GM21526 (cell line): Measurements from ENCODE around the gene TMEM87A.
"Not testable (repeated sequence)": the region's sequence is repeated elsewhere in the genome, so short reads cannot be mapped to it uniquely, and the experiment has no call there.

Experiments used
- ATAC-seq: cut with Tn5 transposase; IDR thresholded peaks from one replicate; pipeline ENCODE4 v1.9.1; 2021; ENCODE audit warnings: moderate library complexity; ENCODE audit not compliant: unreplicated experiment, low FRiP score

Gene TMEM87A

GRCh38 chr15:42273900-42274701 lies 868 bp upstream of the TMEM87A start:
- ATAC-seq: peak; percentile 29

- ATAC-seq: no peak
Observed at GRCh38 chr15:42270996-42271395, 2.2 kb downstream of the TMEM87A start.

- no peak for ATAC-seq
Observed at GRCh38 chr15:42270551-42270950, 2.7 kb downstream of the TMEM87A start.

GRCh38 chr15:42267286-42267685 lies 5.9 kb downstream of the TMEM87A start:
- no peak for ATAC-seq

- no peak for ATAC-seq
Observed at GRCh38 chr15:42264795-42265194, 8.4 kb downstream of the TMEM87A start.

GRCh38 chr15:42253300-42253699 lies 19.9 kb downstream of the TMEM87A start:
- ATAC-seq: no peak

- no peak for ATAC-seq
Observed at GRCh38 chr15:42240823-42241222, 32.4 kb downstream of the TMEM87A start.

GRCh38 chr15:42239528-42240182 lies 33.6 kb downstream of the TMEM87A start:
- ATAC-seq: no peak

GRCh38 chr15:42233107-42233506 lies 40.1 kb downstream of the TMEM87A start:
- no peak for ATAC-seq

- ATAC-seq: no peak
Observed at GRCh38 chr15:42232606-42233005, 40.6 kb downstream of the TMEM87A start.

- no peak for ATAC-seq
Observed at GRCh38 chr15:42231088-42231487, 42.1 kb downstream of the TMEM87A start.

GRCh38 chr15:42228981-42229380 lies 44.3 kb downstream of the TMEM87A start:
- ATAC-seq: not testable (repeated sequence)

- ATAC-seq: no peak
Observed at GRCh38 chr15:42228036-42228435, 45.2 kb downstream of the TMEM87A start.

- ATAC-seq: no peak
Observed at GRCh38 chr15:42226648-42227047, 46.6 kb downstream of the TMEM87A start.

GRCh38 chr15:42220216-42220615 lies 53.0 kb downstream of the TMEM87A start:
- no peak for ATAC-seq

- ATAC-seq: no peak
Observed at GRCh38 chr15:42218953-42219592, 54.2 kb downstream of the TMEM87A start.

- no peak for ATAC-seq
Observed at GRCh38 chr15:42217568-42217967, 55.7 kb downstream of the TMEM87A start.

- no peak for ATAC-seq
Observed at GRCh38 chr15:42215913-42216829, 57.1 kb downstream of the TMEM87A start.

GRCh38 chr15:42214600-42214999 lies 58.6 kb downstream of the TMEM87A start:
- ATAC-seq: no peak

- ATAC-seq: no peak
Observed at GRCh38 chr15:42213511-42213910, 59.7 kb downstream of the TMEM87A start.
